ENCODE results near the gene CHRM4.
A peak's percentile ranks its signal among the peaks of the same experiment; 100 is the strongest.

CHRM4 gene

GRCh38 chr11:46367244-46367915, 24.2 kb downstream of the CHRM4 start:
- peak; percentile 69 for DNase-seq (ENCODE audit: low read depth)

- no peak for DNase-seq (ENCODE audit: low read depth)
Measured at GRCh38 chr11:46366661-46367161, 24.9 kb downstream of the CHRM4 start.

GRCh38 chr11:46366260-46366659, 25.3 kb downstream of the CHRM4 start:
- DNase-seq (ENCODE audit: low read depth) = no peak

- DNase-seq (ENCODE audit: low read depth) = no peak
Measured at GRCh38 chr11:46364791-46365190, 26.8 kb downstream of the CHRM4 start.

- DNase-seq (ENCODE audit: low read depth) = no peak
Measured at GRCh38 chr11:46364056-46364455, 27.5 kb downstream of the CHRM4 start.

- no peak for DNase-seq (ENCODE audit: low read depth)
Measured at GRCh38 chr11:46363455-46364005, 28.0 kb downstream of the CHRM4 start.

- no peak for DNase-seq (ENCODE audit: low read depth)
Measured at GRCh38 chr11:46363031-46363407, 28.6 kb downstream of the CHRM4 start.

GRCh38 chr11:46362156-46363030, 29.2 kb downstream of the CHRM4 start:
- no peak for DNase-seq (ENCODE audit: low read depth)

- peak; percentile 54 for DNase-seq (ENCODE audit: low read depth)
Measured at GRCh38 chr11:46361283-46362155, 30.1 kb downstream of the CHRM4 start.

GRCh38 chr11:46360878-46361277, 30.7 kb downstream of the CHRM4 start:
- DNase-seq (ENCODE audit: low read depth) = no peak

GRCh38 chr11:46359953-46360352, 31.6 kb downstream of the CHRM4 start:
- no peak for DNase-seq (ENCODE audit: low read depth)

GRCh38 chr11:46357483-46357936, 34.1 kb downstream of the CHRM4 start:
- DNase-seq (ENCODE audit: low read depth) = no peak

- DNase-seq (ENCODE audit: low read depth) = no peak
Measured at GRCh38 chr11:46356924-46357482, 34.6 kb downstream of the CHRM4 start.

- DNase-seq (ENCODE audit: low read depth) = peak; percentile 62
Measured at GRCh38 chr11:46353698-46354097, 37.9 kb downstream of the CHRM4 start.

GRCh38 chr11:46352063-46352841, 39.3 kb downstream of the CHRM4 start:
- DNase-seq (ENCODE audit: low read depth) = peak; percentile 59

- no peak for DNase-seq (ENCODE audit: low read depth)
Measured at GRCh38 chr11:46351606-46352005, 40.0 kb downstream of the CHRM4 start.

GRCh38 chr11:46351148-46351547, 40.4 kb downstream of the CHRM4 start:
- DNase-seq (ENCODE audit: low read depth) = no peak

- DNase-seq (ENCODE audit: low read depth) = no peak
Measured at GRCh38 chr11:46350695-46351094, 40.9 kb downstream of the CHRM4 start.

- peak; percentile 53 for DNase-seq (ENCODE audit: low read depth)
Measured at GRCh38 chr11:46348566-46349401, 42.8 kb downstream of the CHRM4 start.

Measured in stimulated activated CD8-positive, alpha-beta memory T cell treated with anti-CD3 and anti-CD28 coated beads, Interleukin-4, amount 100 ng/mL, for 24 hours (primary cell).